Kidney (tissue), 14 donors: Measurements from ENCODE around the gene POLA2. TPM values are rescaled to one million over a fixed set of nuclear protein-coding genes. Genes with fewer than 3 reads are reported as not detected.
A peak's percentile ranks its signal among the peaks of the same experiment; 100 is the strongest.

Experiments
- DNase-seq, 5 donors: peaks; one replicate each; pipeline ENCODE4 v3.0.0-alpha.2; 2013 to 2020
- FAIRE-seq: peaks from 2 replicates; lab custom pipeline; 2012; peaks lifted over from hg19 to GRCh38; lab: Jason Lieb, UNC
- H3K27ac ChIP-seq, 2 donors: one replicate each; pipeline ENCODE4 v1.7.0; 2013; ENCODE audit warnings: low read depth in 2 of 2, low read length in 2 of 2, inconsistent platforms in 1 of 2
- H3K27me3 ChIP-seq: one replicate; pipeline ENCODE4 v1.7.1; 2013; ENCODE audit warnings: low read length, inconsistent platforms; ENCODE audit not compliant: control insufficient read depth, insufficient read depth
- H3K36me3 ChIP-seq, 3 donors: one replicate each; pipeline versions ENCODE4 v1.7.0 to v1.7.1; 2013; ENCODE audit warnings: low read length in 3 of 3, control low read depth in 1 of 3, inconsistent platforms in 1 of 3; ENCODE audit not compliant: insufficient read depth in 3 of 3, control insufficient read depth in 2 of 3
- H3K4me1 ChIP-seq, 3 donors: one replicate each; pipeline versions ENCODE4 v1.7.0 to v1.7.1; 2013; ENCODE audit warnings: low read length in 3 of 3, inconsistent platforms in 1 of 3, low read depth in 1 of 3; ENCODE audit not compliant: control insufficient read depth in 2 of 3, insufficient read depth in 2 of 3
- H3K4me3 ChIP-seq, 3 donors: one replicate each; pipeline versions ENCODE4 v1.7.0 to v1.8.1; 2013; ENCODE audit warnings: low read length in 3 of 3, control low read depth in 1 of 3, inconsistent platforms in 1 of 3
- H3K9ac ChIP-seq, 3 donors: one replicate each; pipeline versions ENCODE4 v1.7.0 to v1.7.1; 2013; ENCODE audit warnings: low read length in 3 of 3, control low read depth in 1 of 3, inconsistent platforms in 1 of 3
- H3K9me3 ChIP-seq, 3 donors: one replicate each; pipeline versions ENCODE4 v1.7.0 to v1.7.1; 2013; ENCODE audit warnings: low read length in 3 of 3, control low read depth in 1 of 3, inconsistent platforms in 1 of 3; ENCODE audit not compliant: control insufficient read depth in 2 of 3, insufficient read depth in 1 of 3
- intact Hi-C: fragments of 100-400 bp; cut with DNase I; formaldehyde crosslinking; loops from one replicate; pipeline ENCODE4 v1.11.1; 2022
- polyA plus RNA-seq: library from polyadenylated mRNA; stranded (reverse); fragments of 350-450 nt; fragmentation: Illumina TruSeq; extraction: RNeasy Lipid Tissue Mini Kit (QIAGEN cat#74804); gene quantifications from one replicate; pipeline ENCODE4 v1.2.3, GENCODE V29; 2014; ENCODE audit warnings: low read depth, low replicate concordance; ENCODE audit not compliant: insufficient read depth
- total RNA-seq: library from RNA; stranded (reverse); fragmentation: NEBNext Ultra II Directional; extraction: Animal tissue kit (Norgen Biotek cat#: 25700); gene quantifications from one replicate; pipeline ENCODE4 v1.2.1, GENCODE V29; 2021
- TF ChIP-seq, protein P1 (sequence below): IDR thresholded peaks from 3 replicates; pipeline ENCODE4 v1.5.1; 2012; ENCODE audit warnings: mild to moderate bottlenecking, moderate library complexity, borderline replicate concordance; ENCODE audit not compliant: insufficient read depth; ENCODE audit errors: extremely low read depth
- donor health status: control.
- donor health status: control.
- donor health status: control.
- donor health status: control.
- donor health status: control.
- donor health status: DM: yes; HTN: yes; CAD: no.
- donor health status: Normal renal cell carcinoma (clear cell type).

Gene POLA2
- total and polyA plus RNA-seq, 2 donors from 2014 or later = 6.5 to 13.6 TPM

- Histone ChIP-seq H3K27ac (peak overlapping the region; percentile 75 to 81), H3K9me3 (no peaks in the 10 kb centered on the region), H3K36me3 (peaks cover 0 to 4% (median 0%) of the 10 kb centered on the region in 3 donors), H3K4me1 (peaks cover 0 to 19% (median 16%) of the 10 kb centered on the region in 3 donors), H3K9ac (peak overlapping the region in 2 of 3 donors; percentile 39 to 75), H3K4me3 (peak overlapping the region; percentile 61 to 80 (median 68)), H3K27me3 (no peaks in the 10 kb centered on the region)
- intact Hi-C loops = no loop called here
- FAIRE-seq (no peak), DNase-seq (peak in 1 of 5 donors; percentile 57)
- TF ChIP-seq, protein P1, sequence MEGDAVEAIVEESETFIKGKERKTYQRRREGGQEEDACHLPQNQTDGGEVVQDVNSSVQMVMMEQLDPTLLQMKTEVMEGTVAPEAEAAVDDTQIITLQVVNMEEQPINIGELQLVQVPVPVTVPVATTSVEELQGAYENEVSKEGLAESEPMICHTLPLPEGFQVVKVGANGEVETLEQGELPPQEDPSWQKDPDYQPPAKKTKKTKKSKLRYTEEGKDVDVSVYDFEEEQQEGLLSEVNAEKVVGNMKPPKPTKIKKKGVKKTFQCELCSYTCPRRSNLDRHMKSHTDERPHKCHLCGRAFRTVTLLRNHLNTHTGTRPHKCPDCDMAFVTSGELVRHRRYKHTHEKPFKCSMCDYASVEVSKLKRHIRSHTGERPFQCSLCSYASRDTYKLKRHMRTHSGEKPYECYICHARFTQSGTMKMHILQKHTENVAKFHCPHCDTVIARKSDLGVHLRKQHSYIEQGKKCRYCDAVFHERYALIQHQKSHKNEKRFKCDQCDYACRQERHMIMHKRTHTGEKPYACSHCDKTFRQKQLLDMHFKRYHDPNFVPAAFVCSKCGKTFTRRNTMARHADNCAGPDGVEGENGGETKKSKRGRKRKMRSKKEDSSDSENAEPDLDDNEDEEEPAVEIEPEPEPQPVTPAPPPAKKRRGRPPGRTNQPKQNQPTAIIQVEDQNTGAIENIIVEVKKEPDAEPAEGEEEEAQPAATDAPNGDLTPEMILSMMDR = no peak
These were observed 54.7 kb downstream of the POLA2 start for GRCh38 chr11:65316227-65317024.

- intact Hi-C loops = no loop called here
- TF ChIP-seq, protein P1 = no peak
- peak overlapping the region; percentile 75 to 81 for H3K27ac ChIP-seq
- no peaks in the 10 kb centered on the region for H3K27me3 ChIP-seq
- H3K9me3 ChIP-seq = no peaks in the 10 kb centered on the region
- H3K36me3 ChIP-seq = peaks cover 0 to 4% (median 2%) of the 10 kb centered on the region in 3 donors
- H3K4me3 ChIP-seq = peak overlapping the region; percentile 30 to 80 (median 68)
- FAIRE-seq = no peak
- H3K4me1 ChIP-seq = peaks cover 0 to 19% (median 16%) of the 10 kb centered on the region in 3 donors
- H3K9ac ChIP-seq = peak overlapping the region in 1 of 3 donors; percentile 75
- DNase-seq = peak; percentile 72 to 94 (median 86)
These were observed 55.4 kb downstream of the POLA2 start for GRCh38 chr11:65317025-65317786.

DNA sequence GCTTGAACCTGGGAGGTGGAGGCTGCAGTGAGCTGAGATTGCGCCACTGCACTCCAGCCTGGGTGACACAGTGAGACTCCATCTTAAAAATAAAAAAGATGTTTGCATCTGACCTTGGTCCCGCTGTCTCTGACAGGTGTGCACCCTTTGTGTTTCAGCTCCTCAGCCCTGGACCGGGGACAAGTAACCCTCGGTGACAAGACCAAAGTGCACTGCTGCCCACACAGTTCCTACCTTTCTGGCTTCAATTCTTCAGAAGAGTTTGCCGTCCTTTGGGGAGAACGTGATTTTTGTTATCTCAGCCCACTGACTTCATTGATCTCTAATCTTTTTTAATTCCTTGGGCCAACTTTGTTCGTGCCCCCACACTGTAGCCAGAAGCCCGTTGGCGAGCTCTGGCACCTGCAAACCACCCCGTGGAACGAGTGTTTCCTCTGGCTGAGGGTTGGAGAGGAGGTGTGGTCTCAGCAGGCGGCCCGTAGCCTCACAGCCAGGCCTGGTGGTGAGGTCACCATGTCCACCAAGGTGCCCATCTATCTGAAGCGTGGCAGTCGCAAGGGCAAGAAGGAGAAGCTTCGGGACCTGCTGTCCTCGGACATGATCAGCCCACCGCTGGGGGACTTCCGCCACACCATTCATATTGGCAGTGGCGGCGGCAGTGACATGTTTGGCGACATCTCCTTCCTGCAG is 58.8 kb downstream of the POLA2 start:
- DNase-seq (no peak), FAIRE-seq (no peak)
- Histone ChIP-seq H3K27me3 (no peaks in the 10 kb centered on the region), H3K4me3 (no peak overlapping the region), H3K36me3 (peaks cover 3 to 7% (median 4%) of the 10 kb centered on the region in 3 donors), H3K27ac (no peak overlapping the region), H3K9ac (no peak overlapping the region), H3K9me3 (no peaks in the 10 kb centered on the region), H3K4me1 (peaks cover 0 to 11% (median 11%) of the 10 kb centered on the region in 3 donors)
- intact Hi-C loops = no loop called here
- TF ChIP-seq, protein P1 = no peak
